Progenitor cell of endocrine pancreas (in vitro differentiated cells): ENCODE results near the gene GGACT. TPM values are rescaled to one million over a fixed set of nuclear protein-coding genes. Genes with fewer than 3 reads are reported as not detected.

Experiments
- DNase-seq: peaks from one replicate; pipeline ENCODE4 v3.0.0; 2021; ENCODE audit warnings: low spot score; ENCODE audit not compliant: unreplicated experiment
- H3K27ac Mint-ChIP-seq: 2 replicates; pipeline ENCODE4 v1.8.0; 2021; ENCODE audit warnings: mild to moderate bottlenecking, moderate library complexity, mixed read lengths
- H3K27me3 Mint-ChIP-seq: 2 replicates; pipeline ENCODE4 v1.8.0; 2021; ENCODE audit warnings: mixed read lengths
- H3K36me3 Mint-ChIP-seq: 2 replicates; pipeline ENCODE4 v1.8.0; 2022; ENCODE audit warnings: mixed read lengths; ENCODE audit not compliant: insufficient read depth
- H3K4me1 Mint-ChIP-seq: 2 replicates; pipeline ENCODE4 v1.8.0; 2021; ENCODE audit warnings: low read depth, mixed read lengths
- H3K4me3 Mint-ChIP-seq: 2 replicates; pipeline ENCODE4 v1.8.0; 2021; ENCODE audit warnings: low read depth, mild to moderate bottlenecking, moderate library complexity, mixed read lengths
- H3K9me3 Mint-ChIP-seq: 2 replicates; pipeline ENCODE4 v1.8.0; 2021; ENCODE audit warnings: low read depth, mixed read lengths
- CTCF ChIP-seq: fragments of 200-600 bp; sonication (generic); IDR thresholded peaks from one replicate; pipeline ENCODE4 v1.5.0; 2021; ENCODE audit warnings: antibody characterized with exemption, mild to moderate bottlenecking; ENCODE audit not compliant: unreplicated experiment
- total RNA-seq: library from RNA; stranded (reverse); gene quantifications from 2 replicates; pipeline ENCODE4 v1.2.1, GENCODE V29; 2021

The GGACT gene
- total RNA-seq, 1 donor from 2014 or later: 3.7 TPM

DNA sequence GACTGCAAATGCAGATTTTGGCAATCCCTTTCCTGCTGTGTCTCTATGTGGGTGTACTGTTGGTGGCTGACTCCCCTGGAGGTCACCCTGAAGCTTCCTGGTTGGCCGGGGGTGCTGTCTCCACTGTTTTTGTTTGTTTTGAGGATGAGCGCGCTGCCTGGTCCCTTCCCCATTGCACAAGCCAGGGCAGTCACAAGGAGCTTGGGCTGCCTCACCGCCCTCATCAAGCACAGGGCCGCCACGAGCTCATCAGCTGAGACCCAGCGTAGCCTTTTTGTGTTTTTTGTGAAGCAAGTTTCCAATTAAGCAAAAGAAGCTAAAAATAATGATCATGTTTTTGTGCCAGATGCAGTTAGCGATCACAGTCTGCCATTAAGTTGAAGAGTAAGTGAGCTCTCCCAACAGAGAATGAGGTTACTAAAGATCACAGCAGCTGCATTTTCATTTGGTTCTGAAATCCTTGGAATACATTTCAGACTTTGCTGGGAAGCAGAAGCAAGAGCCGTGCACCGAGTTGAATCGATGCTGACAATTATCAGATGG is 57.8 kb downstream of the GGACT start:
- Mint-ChIP-seq H3K27me3 (no peaks in the 10 kb centered on the region), H3K9me3 (no peaks in the 10 kb centered on the region), H3K36me3 (peaks cover 30% of the 10 kb centered on the region), H3K27ac (no peak overlapping the region), H3K4me3 (no peak overlapping the region), H3K4me1 (peaks cover 4% of the 10 kb centered on the region)
- no peak for TF ChIP-seq CTCF
- no peak for DNase-seq

DNA sequence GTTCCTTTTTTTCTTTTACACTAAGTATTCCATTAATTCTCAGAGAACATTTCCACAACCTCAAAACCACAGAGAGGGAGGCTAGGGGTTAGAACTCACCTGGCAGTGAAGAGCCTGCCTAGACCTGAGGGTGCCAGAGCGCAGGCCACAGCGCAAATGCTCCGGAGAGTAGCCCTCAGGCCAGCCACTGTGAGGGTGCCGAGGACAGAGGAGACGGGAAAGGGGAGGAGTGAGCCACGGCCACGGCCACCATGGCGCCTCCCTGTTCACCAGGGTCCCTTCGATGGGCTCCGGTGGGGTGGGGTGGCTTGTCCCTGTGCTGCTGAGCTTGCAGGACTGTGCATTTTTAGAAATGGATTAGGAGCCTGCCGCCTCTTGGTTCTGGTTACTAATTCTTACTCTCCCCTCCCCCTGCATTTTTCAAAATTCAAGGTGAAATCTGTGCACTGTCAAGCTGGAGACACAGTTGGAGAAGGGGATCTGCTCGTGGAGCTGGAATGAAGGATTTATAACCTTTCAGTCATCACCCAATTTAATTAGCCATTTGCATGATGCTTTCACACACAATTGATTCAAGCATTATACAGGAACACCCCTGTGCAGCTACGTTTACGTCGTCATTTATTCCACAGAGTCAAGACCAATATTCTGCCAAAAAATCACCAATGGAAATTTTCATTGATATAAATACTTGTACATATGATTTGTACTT is 58.8 kb downstream of the GGACT start:
- no peak for DNase-seq
- Mint-ChIP-seq H3K4me3 (no peak overlapping the region), H3K27ac (no peak overlapping the region), H3K27me3 (no peaks in the 10 kb centered on the region), H3K36me3 (peaks cover 29% of the 10 kb centered on the region), H3K4me1 (peaks cover 7% of the 10 kb centered on the region), H3K9me3 (no peaks in the 10 kb centered on the region)
- TF ChIP-seq CTCF: no peak

DNA sequence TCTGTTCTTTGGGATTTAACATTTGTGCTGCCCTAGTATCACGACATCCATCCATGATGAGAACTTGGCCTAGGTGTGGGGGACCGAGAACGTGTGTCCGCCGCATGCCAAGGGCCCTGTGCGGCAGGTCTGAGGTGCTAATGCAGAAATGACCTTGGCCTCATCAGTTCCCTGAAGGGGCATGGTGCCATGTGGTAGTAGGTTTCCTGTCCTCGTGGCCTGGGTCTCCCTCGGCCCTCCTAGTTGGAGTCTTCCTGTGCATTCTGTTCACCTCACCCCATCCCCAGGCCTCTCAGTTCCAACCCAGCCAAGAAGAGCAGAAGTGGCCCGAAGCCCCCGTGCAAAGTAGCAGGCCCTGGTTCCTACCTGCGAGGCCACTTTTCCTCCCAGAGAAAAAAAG is 59.8 kb downstream of the GGACT start:
- peak overlapping the region; percentile 64 for H3K27ac Mint-ChIP-seq
- TF ChIP-seq CTCF: no peak

GRCh38 chr13:100528353-100528752 is 60.2 kb downstream of the GGACT start:
- peaks cover 28% of the 10 kb centered on the region for H3K36me3 Mint-ChIP-seq
- DNase-seq: no peak
- H3K9me3 Mint-ChIP-seq: no peaks in the 10 kb centered on the region
- no peak overlapping the region for H3K27ac Mint-ChIP-seq
- H3K4me1 Mint-ChIP-seq: peaks cover 3% of the 10 kb centered on the region
- H3K27me3 Mint-ChIP-seq: no peaks in the 10 kb centered on the region
- no peak for TF ChIP-seq CTCF
- no peak overlapping the region for H3K4me3 Mint-ChIP-seq

More for the DNA sequence above, 59.8 kb downstream of the GGACT start:
- Mint-ChIP-seq H3K4me1 (peaks cover 6% of the 10 kb centered on the region), H3K36me3 (peaks cover 28% of the 10 kb centered on the region), H3K27me3 (no peaks in the 10 kb centered on the region), H3K4me3 (no peak overlapping the region), H3K9me3 (no peaks in the 10 kb centered on the region)
- DNase-seq: no peak

DNA sequence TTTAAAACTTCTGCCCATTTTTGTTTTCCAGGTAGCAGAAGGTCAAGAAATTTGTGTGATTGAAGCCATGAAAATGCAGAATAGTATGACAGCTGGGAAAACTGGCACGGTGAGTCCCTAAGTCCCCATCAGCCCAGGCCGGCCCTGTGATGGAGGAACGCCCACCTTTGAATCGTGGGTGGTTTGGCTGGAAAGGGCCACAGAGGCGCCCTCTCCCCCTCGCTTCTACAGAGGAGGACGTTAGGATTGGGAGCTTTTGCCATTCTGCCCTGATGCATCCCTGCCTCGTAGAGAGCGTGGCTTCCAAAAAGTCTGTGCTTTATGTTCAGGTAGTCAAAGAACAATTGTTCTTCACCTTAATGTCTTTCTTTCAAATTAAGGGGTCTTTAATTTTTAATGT is 60.9 kb downstream of the GGACT start:
- Mint-ChIP-seq H3K36me3 (peaks cover 24% of the 10 kb centered on the region), H3K27ac (no peak overlapping the region), H3K27me3 (no peaks in the 10 kb centered on the region), H3K4me1 (peaks cover 3% of the 10 kb centered on the region), H3K4me3 (no peak overlapping the region), H3K9me3 (no peaks in the 10 kb centered on the region)
- TF ChIP-seq CTCF: no peak
- DNase-seq: no peak
